ENCODE results near the gene GCSH. TPM values are rescaled to one million over a fixed set of nuclear protein-coding genes. Genes with fewer than 3 reads are reported as not detected.

The GCSH gene
- total RNA-seq, 4 donors from 2014 or later = 48.8 to 82.1 (median 60.7) TPM

- no peak for TF ChIP-seq POLR2A (IDR thresholded peaks at IDR 0.05)
- TF ChIP-seq, protein P1, sequence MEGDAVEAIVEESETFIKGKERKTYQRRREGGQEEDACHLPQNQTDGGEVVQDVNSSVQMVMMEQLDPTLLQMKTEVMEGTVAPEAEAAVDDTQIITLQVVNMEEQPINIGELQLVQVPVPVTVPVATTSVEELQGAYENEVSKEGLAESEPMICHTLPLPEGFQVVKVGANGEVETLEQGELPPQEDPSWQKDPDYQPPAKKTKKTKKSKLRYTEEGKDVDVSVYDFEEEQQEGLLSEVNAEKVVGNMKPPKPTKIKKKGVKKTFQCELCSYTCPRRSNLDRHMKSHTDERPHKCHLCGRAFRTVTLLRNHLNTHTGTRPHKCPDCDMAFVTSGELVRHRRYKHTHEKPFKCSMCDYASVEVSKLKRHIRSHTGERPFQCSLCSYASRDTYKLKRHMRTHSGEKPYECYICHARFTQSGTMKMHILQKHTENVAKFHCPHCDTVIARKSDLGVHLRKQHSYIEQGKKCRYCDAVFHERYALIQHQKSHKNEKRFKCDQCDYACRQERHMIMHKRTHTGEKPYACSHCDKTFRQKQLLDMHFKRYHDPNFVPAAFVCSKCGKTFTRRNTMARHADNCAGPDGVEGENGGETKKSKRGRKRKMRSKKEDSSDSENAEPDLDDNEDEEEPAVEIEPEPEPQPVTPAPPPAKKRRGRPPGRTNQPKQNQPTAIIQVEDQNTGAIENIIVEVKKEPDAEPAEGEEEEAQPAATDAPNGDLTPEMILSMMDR (IDR thresholded peaks at IDR 0.05) = no peak
- WGBS, 2 donors = 88 to 92% methylated on average over 5 of the region's 5 CpGs
- Histone ChIP-seq H3K4me1 (peaks cover 24 to 27% of the 10 kb centered on the region in 2 donors), H3K27me3 (no peaks in the 10 kb centered on the region), H3K27ac (no peak overlapping the region), H3K4me3 (replicated peaks in 1 of 3) (no peak overlapping the region), H3K9me3 (no peaks in the 10 kb centered on the region), H3K36me3 (peaks cover 30 to 40% of the 10 kb centered on the region in 2 donors)
- no peak for DNase-seq
- intact Hi-C loops (cut with DNase I) = no loop called here
Observed at GRCh38 chr16:81040842-81041241, 55.4 kb downstream of the GCSH start.

DNA sequence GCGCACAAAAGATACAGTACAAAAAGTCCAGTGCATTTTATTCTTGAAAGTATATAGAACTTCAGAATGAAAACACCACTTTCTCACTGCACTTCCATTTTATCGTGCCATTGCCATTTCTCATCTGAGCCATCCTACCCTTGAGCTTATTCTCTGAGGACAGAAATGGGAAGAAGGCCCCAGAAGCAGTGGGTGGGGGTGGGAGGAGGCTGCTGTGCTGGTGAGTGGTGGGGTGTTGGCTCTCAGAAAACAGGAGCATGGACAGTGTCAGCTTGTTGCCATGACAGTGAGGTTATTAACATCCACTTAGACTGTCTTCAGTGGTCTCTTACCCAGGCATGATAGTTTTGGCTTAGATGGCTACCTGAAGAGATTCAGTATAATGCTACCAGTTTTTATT, 56.1 kb downstream of the GCSH start:
- Histone ChIP-seq H3K36me3 (peaks cover 28 to 38% of the 10 kb centered on the region in 2 donors), H3K27me3 (no peaks in the 10 kb centered on the region), H3K4me1 (peaks cover 24 to 31% of the 10 kb centered on the region in 2 donors), H3K9me3 (no peaks in the 10 kb centered on the region), H3K27ac (peak overlapping the region in 1 of 3 donors; percentile 18), H3K4me3 (replicated peaks in 1 of 3) (no peak overlapping the region)
- intact Hi-C loops (cut with DNase I) = no loop called here
- 79 to 88% methylated on average over 2 of the region's 2 CpGs for WGBS, 2 donors
- TF ChIP-seq POLR2A (IDR thresholded peaks at IDR 0.05) = no peak
- TF ChIP-seq, protein P1 (IDR thresholded peaks at IDR 0.05) = no peak
- DNase-seq = no peak

- intact Hi-C loops (cut with DNase I) = loop anchor here (10.0 kb wide), 1 partner anchor 148 kb away; no protein-coding TSS in a partner anchor
- Histone ChIP-seq H3K4me1 (peaks cover 24 to 31% of the 10 kb centered on the region in 2 donors), H3K4me3 (replicated peaks in 1 of 3) (peak overlapping the region; percentile 38 to 64 (median 59)), H3K36me3 (peaks cover 6% of the 10 kb centered on the region in 2 donors), H3K27me3 (no peaks in the 10 kb centered on the region), H3K27ac (peak overlapping the region in 1 of 3 donors; percentile 28), H3K9me3 (no peaks in the 10 kb centered on the region)
- DNase-seq = no peak
- 24 to 27% methylated on average over 10 of the region's 10 CpGs for WGBS, 2 donors
- TF ChIP-seq, protein P1 (IDR thresholded peaks at IDR 0.05) = no peak
- no peak for TF ChIP-seq POLR2A (IDR thresholded peaks at IDR 0.05)
Observed at GRCh38 chr16:81036751-81037350, 59.3 kb downstream of the GCSH start.

DNA sequence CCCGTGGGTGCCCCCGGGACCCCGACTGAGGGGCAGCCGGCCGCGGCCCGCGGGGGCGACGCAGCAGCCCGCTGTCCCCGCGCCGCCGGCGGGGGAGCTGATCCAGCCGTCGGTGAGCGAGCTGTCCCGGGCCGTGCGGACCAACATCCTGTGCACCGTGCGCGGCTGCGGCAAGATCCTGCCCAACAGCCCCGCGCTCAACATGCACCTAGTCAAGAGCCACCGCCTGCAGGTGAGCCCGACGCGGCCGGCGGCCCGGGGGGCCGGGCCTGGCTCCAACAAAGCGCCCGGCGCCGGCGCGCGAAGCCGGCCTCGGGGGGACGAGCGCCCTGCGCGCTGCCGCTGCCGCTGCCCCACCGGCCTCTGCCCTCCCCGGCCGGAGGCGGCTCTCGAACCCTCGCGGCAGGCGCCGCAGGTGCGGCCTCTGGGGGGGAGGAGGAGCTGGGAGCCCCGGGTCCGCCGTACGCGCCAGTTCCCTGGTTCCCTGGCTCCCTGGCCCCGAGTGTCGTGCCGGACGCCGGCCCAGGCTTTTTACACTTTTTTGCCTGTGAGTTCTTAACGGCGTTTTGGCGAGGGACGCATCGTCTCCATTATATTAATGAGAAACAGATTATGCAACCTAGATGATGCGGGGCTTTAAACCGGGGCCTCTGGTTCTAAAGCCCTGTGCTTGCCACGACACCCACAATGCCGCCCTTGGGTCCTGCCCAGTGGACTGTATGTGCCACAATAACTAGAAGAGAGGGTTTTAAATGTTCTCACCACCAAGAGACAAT, 60.0 kb downstream of the GCSH start:
- Histone ChIP-seq H3K36me3 (no peaks in the 10 kb centered on the region), H3K27ac (peak overlapping the region in 2 of 3 donors; percentile 28 to 51), H3K4me3 (replicated peaks in 1 of 3) (peak overlapping the region; percentile 38 to 64 (median 59)), H3K9me3 (no peaks in the 10 kb centered on the region), H3K4me1 (peaks cover 24 to 31% of the 10 kb centered on the region in 2 donors), H3K27me3 (no peaks in the 10 kb centered on the region)
- 0 to 2% methylated on average over 9 to 26 of the region's 80 CpGs for WGBS, 2 donors
- intact Hi-C loops (cut with DNase I) = loop anchor here (10.0 kb wide), 1 partner anchor 149 kb away; no protein-coding TSS in a partner anchor
- TF ChIP-seq POLR2A (IDR thresholded peaks at IDR 0.05) = no peak
- TF ChIP-seq, protein P1 (IDR thresholded peaks at IDR 0.05) = no peak
- DNase-seq = peak; percentile 27 to 50
